ENCODE results near the gene DNAH11.
"Not testable (repeated sequence)": the region's sequence is repeated elsewhere in the genome, so short reads cannot be mapped to it uniquely, and the experiment has no call there.

The DNAH11 gene

GRCh38 chr7:21887779-21888178 lies 344.9 kb downstream of the DNAH11 start:
- DNase-seq (ENCODE audit: low read depth) = no peak

GRCh38 chr7:21891291-21891690 lies 348.5 kb downstream of the DNAH11 start:
- DNase-seq (ENCODE audit: low read depth) = no peak

GRCh38 chr7:21893401-21893800 lies 350.6 kb downstream of the DNAH11 start:
- no peak for DNase-seq (ENCODE audit: low read depth)

- DNase-seq (ENCODE audit: low read depth) = no peak
Measured at GRCh38 chr7:21898265-21898930, 355.6 kb downstream of the DNAH11 start.

GRCh38 chr7:21902240-21902639 lies 359.4 kb downstream of the DNAH11 start:
- no peak for DNase-seq (ENCODE audit: low read depth)

- no peak for DNase-seq (ENCODE audit: low read depth)
Measured at GRCh38 chr7:21903020-21903786, 360.4 kb downstream of the DNAH11 start.

- DNase-seq (ENCODE audit: low read depth) = no peak
Measured at GRCh38 chr7:21908746-21909145, 365.9 kb downstream of the DNAH11 start.

- DNase-seq (ENCODE audit: low read depth) = no peak
Measured at GRCh38 chr7:21910253-21910652, 367.4 kb downstream of the DNAH11 start.

GRCh38 chr7:21911341-21911875 lies 368.6 kb downstream of the DNAH11 start:
- DNase-seq (ENCODE audit: low read depth) = no peak

- DNase-seq (ENCODE audit: low read depth) = no peak
Measured at GRCh38 chr7:21912305-21912704, 369.5 kb downstream of the DNAH11 start.

- DNase-seq (ENCODE audit: low read depth) = no peak
Measured at GRCh38 chr7:21912931-21913780, 370.3 kb downstream of the DNAH11 start.

GRCh38 chr7:21914671-21915070 lies 371.8 kb downstream of the DNAH11 start:
- no peak for DNase-seq (ENCODE audit: low read depth)

- DNase-seq (ENCODE audit: low read depth) = no peak
Measured at GRCh38 chr7:21915140-21915539, 372.3 kb downstream of the DNAH11 start.

GRCh38 chr7:21916176-21916575 lies 373.3 kb downstream of the DNAH11 start:
- no peak for DNase-seq (ENCODE audit: low read depth)

- no peak for DNase-seq (ENCODE audit: low read depth)
Measured at GRCh38 chr7:21916629-21917028, 373.8 kb downstream of the DNAH11 start.

- DNase-seq (ENCODE audit: low read depth) = no peak
Measured at GRCh38 chr7:21918216-21918615, 375.4 kb downstream of the DNAH11 start.

GRCh38 chr7:21920936-21921335 lies 378.1 kb downstream of the DNAH11 start:
- DNase-seq (ENCODE audit: low read depth) = no peak

- DNase-seq (ENCODE audit: low read depth) = no peak
Measured at GRCh38 chr7:21922605-21923004, 379.8 kb downstream of the DNAH11 start.

- DNase-seq (ENCODE audit: low read depth) = no peak
Measured at GRCh38 chr7:21923658-21924057, 380.8 kb downstream of the DNAH11 start.

GRCh38 chr7:21926448-21926847 lies 383.6 kb downstream of the DNAH11 start:
- DNase-seq (ENCODE audit: low read depth) = no peak

GRCh38 chr7:21927693-21928092 lies 384.9 kb downstream of the DNAH11 start:
- no peak for DNase-seq (ENCODE audit: low read depth)

GRCh38 chr7:21933293-21933692 lies 390.5 kb downstream of the DNAH11 start:
- DNase-seq (ENCODE audit: low read depth) = not testable (repeated sequence)

Data from stimulated activated CD8-positive, alpha-beta memory T cell treated with anti-CD3 and anti-CD28 coated beads, Interleukin-4, amount 100 ng/mL, for 24 hours (primary cell).